Skin epidermis (tissue), 12 donors: ENCODE measurements around the gene POLR3G.
A peak's percentile ranks its signal among the peaks of the same experiment; 100 is the strongest.

ENCODE experiments used
- H3K27ac ChIP-seq, 21 experiments: fragments of 200-600 bp; sonication (generic) in 11 of 21; one replicate each; pipeline ENCODE4 v1.5.0; 2020; ENCODE audit warnings: mild to moderate bottlenecking in 3 of 21, inconsistent platforms in 2 of 21, moderate library complexity in 2 of 21
- H3K4me3 ChIP-seq, 7 experiments: fragments of 200-600 bp; sonication (generic) in 2 of 7; one replicate each; pipeline ENCODE4 v1.5.0; 2020; ENCODE audit warnings: inconsistent platforms in 2 of 7, mild to moderate bottlenecking in 2 of 7, moderate library complexity in 1 of 7

POLR3G gene

GRCh38 chr5:90548069-90548593 lies 73.5 kb downstream of the POLR3G start:
- H3K27ac ChIP-seq, result no peak overlapping the region
- H3K4me3 ChIP-seq, result no peak overlapping the region

GRCh38 chr5:90549223-90549622 lies 74.6 kb downstream of the POLR3G start:
- H3K4me3 ChIP-seq, result no peak overlapping the region
- H3K27ac ChIP-seq, result no peak overlapping the region

GRCh38 chr5:90549729-90550275 lies 75.1 kb downstream of the POLR3G start:
- Histone ChIP-seq H3K4me3 (no peak overlapping the region), H3K27ac (no peak overlapping the region)

- no peak overlapping the region for H3K27ac ChIP-seq
- no peak overlapping the region for H3K4me3 ChIP-seq
Measured at GRCh38 chr5:90550963-90551362, 76.3 kb downstream of the POLR3G start.

- Histone ChIP-seq H3K27ac (no peak overlapping the region), H3K4me3 (no peak overlapping the region)
Measured at GRCh38 chr5:90551376-90551775, 76.7 kb downstream of the POLR3G start.

GRCh38 chr5:90553711-90554110 lies 79.0 kb downstream of the POLR3G start:
- no peak overlapping the region for H3K27ac ChIP-seq
- H3K4me3 ChIP-seq, result no peak overlapping the region

- no peak overlapping the region for H3K4me3 ChIP-seq
- no peak overlapping the region for H3K27ac ChIP-seq
Measured at GRCh38 chr5:90554358-90555006, 79.8 kb downstream of the POLR3G start.

GRCh38 chr5:90555666-90556065 lies 81.0 kb downstream of the POLR3G start:
- no peak overlapping the region for H3K4me3 ChIP-seq

GRCh38 chr5:90557391-90557790 lies 82.7 kb downstream of the POLR3G start:
- Histone ChIP-seq H3K27ac (no peak overlapping the region), H3K4me3 (no peak overlapping the region)

More at GRCh38 chr5:90555666-90556065, 81.0 kb downstream of the POLR3G start:
- no peak overlapping the region for H3K27ac ChIP-seq

- Histone ChIP-seq H3K27ac (no peak overlapping the region), H3K4me3 (peak overlapping the region in 1 of 7 experiments; percentile 24)
Measured at GRCh38 chr5:90557871-90558270, 83.2 kb downstream of the POLR3G start.

- H3K4me3 ChIP-seq, result peak within 1 kb of the TSS in 3 of 7 experiments; percentile 24 to 26 (median 25)
- H3K27ac ChIP-seq, result no peak within 1 kb of the TSS
Measured at GRCh38 chr5:90558344-90559192, 83.9 kb downstream of the POLR3G start, which contains the start of gene ADGRV1. Gene ADGRV1 (plus strand): TSS chr5:90558797. CDS start chr5:90558896, 99 bp downstream.

- Histone ChIP-seq H3K4me3 (no peak overlapping the region), H3K27ac (no peak overlapping the region)
Measured at GRCh38 chr5:90560771-90561170, 86.1 kb downstream of the POLR3G start.

- H3K27ac ChIP-seq, result no peak overlapping the region
- H3K4me3 ChIP-seq, result no peak overlapping the region
Measured at GRCh38 chr5:90561766-90562165, 87.1 kb downstream of the POLR3G start.

- Histone ChIP-seq H3K27ac (no peak overlapping the region), H3K4me3 (no peak overlapping the region)
Measured at GRCh38 chr5:90562341-90562740, 87.7 kb downstream of the POLR3G start.

GRCh38 chr5:90563108-90563507 lies 88.4 kb downstream of the POLR3G start:
- Histone ChIP-seq H3K27ac (no peak overlapping the region), H3K4me3 (no peak overlapping the region)
